NCI-H510A treated with DMSO at 0.1 percent for 48 hours (cell line): ENCODE results near the gene TARBP1.

Source experiments
- DNase-seq: peaks from one replicate; lab custom pipeline; 2025; lab: John Stamatoyannopoulos, UW

Gene TARBP1

GRCh38 chr1:234484991-234485739, 6.2 kb upstream of the TARBP1 start:
- DNase-seq, result no peak

- DNase-seq, result no peak
Observed at GRCh38 chr1:234484218-234484617, 5.2 kb upstream of the TARBP1 start.

- DNase-seq, result no peak
Observed at GRCh38 chr1:234481771-234482170, 2.8 kb upstream of the TARBP1 start.

GRCh38 chr1:234479866-234480265, 887 bp upstream of the TARBP1 start:
- no peak for DNase-seq

- no peak for DNase-seq
Observed at GRCh38 chr1:234479310-234479559, 256 bp upstream of the TARBP1 start.

- peak; percentile 56 for DNase-seq
Observed at GRCh38 chr1:234478152-234478480, 863 bp downstream of the TARBP1 start.

- no peak for DNase-seq
Observed at GRCh38 chr1:234477386-234478151, 1.4 kb downstream of the TARBP1 start.

- no peak for DNase-seq
Observed at GRCh38 chr1:234476172-234476571, 2.8 kb downstream of the TARBP1 start.

GRCh38 chr1:234475167-234475793, 3.7 kb downstream of the TARBP1 start:
- no peak for DNase-seq

- DNase-seq, result no peak
Observed at GRCh38 chr1:234474375-234474774, 4.6 kb downstream of the TARBP1 start.

- DNase-seq, result no peak
Observed at GRCh38 chr1:234473118-234473517, 5.9 kb downstream of the TARBP1 start.

GRCh38 chr1:234469376-234469775, 9.6 kb downstream of the TARBP1 start:
- no peak for DNase-seq

- DNase-seq, result no peak
Observed at GRCh38 chr1:234468580-234468979, 10.4 kb downstream of the TARBP1 start.

GRCh38 chr1:234467821-234468220, 11.2 kb downstream of the TARBP1 start:
- DNase-seq, result no peak

GRCh38 chr1:234466945-234467344, 12.0 kb downstream of the TARBP1 start:
- DNase-seq, result no peak

GRCh38 chr1:234463749-234464148, 15.2 kb downstream of the TARBP1 start:
- no peak for DNase-seq

- DNase-seq, result no peak
Observed at GRCh38 chr1:234460652-234461051, 18.3 kb downstream of the TARBP1 start.

- DNase-seq, result peak; percentile 18
Observed at GRCh38 chr1:234458352-234459017, 20.5 kb downstream of the TARBP1 start.

GRCh38 chr1:234454926-234455325, 24.1 kb downstream of the TARBP1 start:
- DNase-seq, result no peak

GRCh38 chr1:234452406-234452965, 26.5 kb downstream of the TARBP1 start:
- DNase-seq, result no peak

GRCh38 chr1:234440348-234440747, 38.6 kb downstream of the TARBP1 start:
- DNase-seq, result no peak

- no peak for DNase-seq
Observed at GRCh38 chr1:234438579-234438978, 40.4 kb downstream of the TARBP1 start.
